T-helper 1 cell treated with Interleukin-12 subunit alpha and Interleukin-12 subunit beta and Interleukin-4 antibody, amounts not matched to agents 30 μg/mL and 1 μg/mL, for 36 hours (primary cell): ENCODE measurements around the gene RBM6.
"Not testable (repeated sequence)": the region's sequence is repeated elsewhere in the genome, so short reads cannot be mapped to it uniquely, and the experiment has no call there.

Experiments
- H3K27ac Mint-ChIP-seq: one replicate; pipeline ENCODE4 v1.8.0; 2021; ENCODE audit warnings: mild to moderate bottlenecking, mixed read lengths
- H3K27me3 Mint-ChIP-seq: one replicate; pipeline ENCODE4 v1.8.0; 2021; ENCODE audit warnings: low read depth, mixed read lengths
- H3K36me3 Mint-ChIP-seq: one replicate; pipeline ENCODE4 v1.8.0; 2021; ENCODE audit warnings: low read depth, mixed read lengths
- H3K4me1 Mint-ChIP-seq: one replicate; pipeline ENCODE4 v1.8.0; 2021; ENCODE audit warnings: low read depth, mixed read lengths
- H3K4me3 Mint-ChIP-seq: one replicate; pipeline ENCODE4 v1.8.0; 2021; ENCODE audit warnings: mild to moderate bottlenecking, moderate library complexity, mixed read lengths
- H3K9me3 Mint-ChIP-seq: one replicate; pipeline ENCODE4 v1.8.0; 2021; ENCODE audit warnings: mixed read lengths

Gene RBM6

DNA sequence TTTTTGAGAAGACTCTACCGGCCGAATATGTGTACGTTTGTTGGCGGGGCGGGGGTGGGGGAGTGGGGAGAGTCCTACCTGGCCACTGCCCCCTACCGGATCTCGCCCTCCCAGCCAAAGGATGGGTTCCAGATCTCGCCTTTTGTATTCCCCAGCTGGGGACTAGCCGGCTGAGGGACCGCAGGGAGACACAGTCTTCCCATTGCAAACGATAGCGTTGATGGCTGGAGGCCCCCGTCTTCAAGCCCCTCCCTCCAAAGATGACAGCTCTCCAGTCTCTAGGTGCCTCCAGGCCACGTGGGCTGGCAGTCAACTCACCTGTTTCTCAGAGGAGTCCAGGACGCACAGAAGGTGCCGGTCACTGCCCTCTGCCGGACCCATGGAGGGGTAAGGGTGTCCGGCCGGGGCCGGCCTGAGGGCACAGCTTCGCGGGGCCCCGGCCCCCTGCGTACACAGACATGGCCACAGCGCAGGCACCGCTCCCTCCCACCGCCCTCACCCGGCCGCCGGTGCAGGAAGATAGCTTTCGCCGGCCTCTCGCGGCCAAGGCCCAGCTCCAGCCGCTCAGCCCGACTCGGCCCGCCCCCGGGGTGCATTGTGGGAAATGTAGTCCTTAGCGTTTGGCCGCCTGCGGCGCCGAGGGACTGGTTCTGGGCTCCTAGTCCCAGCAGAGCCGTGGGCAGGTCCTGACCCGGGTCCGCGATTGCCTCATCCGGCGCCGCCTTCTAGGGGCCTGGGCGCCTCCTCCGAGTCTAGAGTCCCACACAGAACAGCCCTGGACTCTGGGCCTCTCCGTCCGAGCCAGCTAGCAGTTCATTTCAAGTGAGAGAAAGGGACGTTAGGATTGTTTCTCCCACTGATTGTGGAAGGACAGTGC is 10.4 kb upstream of the RBM6 start, which contains the start of gene MON1A:
TSS of gene MON1A (minus strand) at position 521 of the 877 bp plus-strand sequence. CDS start 16,465 bp downstream, outside the sequence.
- H3K4me1 Mint-ChIP-seq: peaks cover 14% of the 10 kb centered on the region
- peak within 1 kb of the TSS; percentile 61 for H3K27ac Mint-ChIP-seq
- H3K9me3 Mint-ChIP-seq: no peaks in the 10 kb centered on the region
- H3K4me3 Mint-ChIP-seq: peak within 1 kb of the TSS; percentile 81
- peaks cover 4% of the 10 kb centered on the region for H3K36me3 Mint-ChIP-seq
- no peaks in the 10 kb centered on the region for H3K27me3 Mint-ChIP-seq

DNA sequence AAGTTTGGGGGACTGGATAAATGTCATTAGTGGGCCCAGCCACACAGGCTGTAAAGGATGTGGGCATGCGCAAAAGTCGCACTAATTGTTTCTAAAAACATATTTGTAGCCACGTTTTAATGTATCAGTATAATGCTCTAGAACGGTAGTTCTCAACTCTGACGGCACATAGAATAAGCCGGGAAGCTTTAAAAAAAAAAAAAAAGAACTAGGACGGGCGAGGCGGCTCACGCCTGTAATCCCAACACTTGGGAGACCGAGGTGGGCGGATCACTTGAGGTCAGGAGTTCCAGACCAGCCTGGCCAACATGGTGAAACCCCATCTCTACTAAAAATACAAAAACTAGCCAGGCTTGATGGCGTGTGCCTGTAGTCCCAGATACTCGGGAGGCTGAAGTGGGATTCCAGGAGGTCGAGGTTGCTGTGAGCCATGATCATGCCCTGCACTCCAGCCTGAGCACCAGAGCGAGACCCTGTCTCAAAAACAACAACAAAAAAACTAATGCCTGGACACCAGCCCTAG is 9.7 kb upstream of the RBM6 start:
- Mint-ChIP-seq H3K36me3 (peaks cover 4% of the 10 kb centered on the region), H3K4me3 (peak overlapping the region; percentile 81), H3K27ac (peak overlapping the region; percentile 59), H3K9me3 (no peaks in the 10 kb centered on the region), H3K27me3 (no peaks in the 10 kb centered on the region), H3K4me1 (peaks cover 14% of the 10 kb centered on the region)

DNA sequence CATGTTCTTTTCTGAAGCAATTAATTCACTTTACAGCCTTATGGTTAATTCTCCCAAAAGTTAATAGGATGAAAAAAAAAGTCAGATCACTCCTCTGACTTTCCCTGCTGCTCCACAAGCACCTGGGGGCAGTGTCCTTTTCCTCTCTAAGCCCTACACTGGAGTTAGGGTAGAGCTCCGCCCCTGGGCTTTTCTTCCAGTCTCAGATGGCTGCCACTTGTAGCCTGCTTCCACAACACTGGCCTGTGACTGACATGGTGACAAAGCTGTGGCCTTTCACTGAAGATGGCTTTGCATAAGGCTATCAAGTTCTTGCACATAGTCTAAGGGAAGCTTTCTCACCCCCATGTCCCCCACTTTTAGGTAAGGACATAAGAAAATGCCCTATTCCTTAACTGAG is 9.0 kb upstream of the RBM6 start:
- H3K4me1 Mint-ChIP-seq: peaks cover 12% of the 10 kb centered on the region
- H3K27me3 Mint-ChIP-seq: no peaks in the 10 kb centered on the region
- no peaks in the 10 kb centered on the region for H3K9me3 Mint-ChIP-seq
- no peak overlapping the region for H3K27ac Mint-ChIP-seq
- peak overlapping the region; percentile 36 for H3K4me3 Mint-ChIP-seq
- peaks cover 1% of the 10 kb centered on the region for H3K36me3 Mint-ChIP-seq

DNA sequence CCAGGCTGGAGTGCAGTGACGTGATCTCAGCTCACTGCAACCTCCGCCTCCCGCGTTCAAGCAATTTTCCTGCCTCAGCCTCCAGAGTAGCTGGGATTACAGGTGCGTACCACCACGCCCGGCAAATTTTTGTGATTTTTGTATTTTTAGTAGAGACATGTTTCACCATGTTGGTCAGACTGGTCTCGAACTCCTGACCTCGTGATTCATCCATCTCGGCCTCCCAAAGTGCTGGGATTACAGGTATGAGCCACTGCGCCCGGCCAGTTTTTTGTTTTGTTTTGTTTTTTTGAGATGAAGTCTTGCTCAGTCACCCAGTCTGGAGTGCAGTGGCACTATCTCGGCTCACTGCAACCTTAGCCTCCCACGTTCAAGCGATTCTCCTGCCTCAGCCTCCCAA is 7.7 kb upstream of the RBM6 start:
- not testable (repeated sequence) for H3K4me3 Mint-ChIP-seq, H3K36me3 Mint-ChIP-seq, H3K27ac Mint-ChIP-seq, H3K27me3 Mint-ChIP-seq, H3K9me3 Mint-ChIP-seq
- H3K4me1 Mint-ChIP-seq: peaks cover 10% of the 10 kb centered on the region

DNA sequence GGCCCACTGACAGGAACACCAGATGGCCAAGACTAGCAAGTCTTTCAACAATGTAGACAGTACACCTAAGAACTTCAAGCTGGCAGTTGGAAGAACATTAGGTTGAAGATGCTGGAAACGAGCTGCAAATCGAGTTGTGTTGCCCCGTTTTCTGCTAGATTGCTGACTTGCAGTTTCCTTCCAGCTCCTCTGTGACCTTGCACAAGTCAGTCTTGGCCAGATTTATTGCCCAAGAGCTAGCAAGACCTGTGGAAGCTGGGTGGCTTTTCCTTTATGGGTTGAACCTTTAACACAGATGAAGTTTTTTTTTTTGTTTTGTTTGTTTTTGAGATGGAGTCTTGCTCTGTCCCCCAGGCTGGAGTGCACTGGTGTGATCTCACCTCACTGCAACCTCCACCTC is 2.9 kb upstream of the RBM6 start:
- Mint-ChIP-seq H3K27me3 (no peaks in the 10 kb centered on the region), H3K27ac (no peak overlapping the region)

DNA sequence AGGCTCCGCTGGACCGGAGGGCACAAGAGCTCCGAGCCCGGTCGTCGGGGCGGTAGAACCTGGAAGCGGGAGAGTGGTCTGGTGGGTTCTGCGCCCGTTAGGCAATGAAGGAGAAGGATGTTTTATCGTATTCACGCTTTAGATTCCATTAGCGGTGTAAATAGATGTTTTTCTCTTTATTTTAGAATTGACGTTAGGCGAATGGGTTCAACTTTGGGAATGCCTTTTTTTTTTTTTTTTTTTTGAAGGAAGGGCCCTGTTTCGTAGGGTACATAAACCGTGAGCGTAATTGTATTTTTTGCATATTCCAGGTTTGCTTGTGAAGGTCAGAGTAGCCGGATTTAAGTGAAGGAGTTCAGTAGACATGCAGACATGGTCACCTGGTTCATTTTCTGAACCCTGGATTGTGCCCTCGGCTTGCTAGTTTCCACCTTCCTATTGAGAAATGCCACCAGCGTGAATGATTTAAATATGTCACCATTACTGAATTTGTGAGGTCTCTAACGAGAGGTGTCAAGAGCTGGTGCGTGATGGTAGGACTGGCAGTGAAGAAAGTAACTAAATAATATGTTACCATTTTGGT is 808 bp downstream of the RBM6 start:
- Mint-ChIP-seq H3K4me1 (peaks cover 14% of the 10 kb centered on the region), H3K27ac (peak overlapping the region; percentile 97), H3K9me3 (no peaks in the 10 kb centered on the region), H3K36me3 (peaks cover 15% of the 10 kb centered on the region), H3K27me3 (no peaks in the 10 kb centered on the region), H3K4me3 (peak overlapping the region; percentile 96)

More for the DNA sequence above, 2.9 kb upstream of the RBM6 start:
- Mint-ChIP-seq H3K4me1 (peaks cover 5% of the 10 kb centered on the region), H3K4me3 (no peak overlapping the region), H3K36me3 (peaks cover 5% of the 10 kb centered on the region), H3K9me3 (no peaks in the 10 kb centered on the region)

DNA sequence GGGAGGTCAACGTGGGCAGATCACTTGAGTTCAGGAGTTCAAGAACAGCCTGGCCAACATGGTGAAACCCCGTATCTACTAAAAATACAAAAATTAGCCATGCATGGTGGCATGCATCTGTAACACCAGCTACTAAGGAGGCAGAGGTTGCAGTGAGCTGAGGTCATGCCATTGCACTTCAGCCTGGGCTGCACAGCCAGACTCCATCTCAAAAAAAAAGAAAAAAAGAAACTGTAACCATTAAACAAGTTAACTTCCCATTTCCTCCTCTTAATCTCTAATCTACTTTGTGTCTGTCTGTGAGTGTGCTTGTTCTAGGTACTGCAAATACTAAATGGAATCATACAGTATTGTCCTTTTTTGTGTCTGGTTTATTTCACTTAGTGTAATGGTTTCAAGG is 2.7 kb downstream of the RBM6 start:
- H3K36me3 Mint-ChIP-seq: peaks cover 15% of the 10 kb centered on the region
- H3K27me3 Mint-ChIP-seq: no peaks in the 10 kb centered on the region
- H3K27ac Mint-ChIP-seq: no peak overlapping the region
- peaks cover 16% of the 10 kb centered on the region for H3K4me1 Mint-ChIP-seq
- H3K4me3 Mint-ChIP-seq: peak overlapping the region; percentile 6
- no peaks in the 10 kb centered on the region for H3K9me3 Mint-ChIP-seq

DNA sequence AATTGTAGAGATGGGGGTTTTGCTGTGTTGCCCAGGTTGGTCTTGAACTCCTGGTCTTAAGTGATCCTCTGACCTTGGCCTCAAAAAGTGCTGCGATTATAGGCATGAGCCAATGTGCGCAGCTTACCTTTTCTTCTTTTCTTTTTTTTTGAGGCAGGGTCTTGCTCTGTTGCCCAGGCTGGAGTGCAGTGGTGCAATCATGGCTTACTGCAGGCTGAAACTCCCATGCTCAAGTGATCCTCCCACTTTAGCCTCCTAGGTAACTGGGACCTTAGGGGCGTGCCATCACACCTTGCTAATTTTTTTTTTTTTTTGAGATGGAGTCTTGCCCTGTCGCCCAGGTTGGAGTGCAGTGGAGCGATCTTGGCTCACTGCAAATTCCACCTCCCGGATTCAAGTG is 13.0 kb downstream of the RBM6 start:
- H3K4me3 Mint-ChIP-seq: no peak overlapping the region
- peaks cover 2% of the 10 kb centered on the region for H3K4me1 Mint-ChIP-seq
- H3K36me3 Mint-ChIP-seq: peaks cover 4% of the 10 kb centered on the region
- no peaks in the 10 kb centered on the region for H3K9me3 Mint-ChIP-seq
- H3K27ac Mint-ChIP-seq: no peak overlapping the region
- H3K27me3 Mint-ChIP-seq: no peaks in the 10 kb centered on the region

DNA sequence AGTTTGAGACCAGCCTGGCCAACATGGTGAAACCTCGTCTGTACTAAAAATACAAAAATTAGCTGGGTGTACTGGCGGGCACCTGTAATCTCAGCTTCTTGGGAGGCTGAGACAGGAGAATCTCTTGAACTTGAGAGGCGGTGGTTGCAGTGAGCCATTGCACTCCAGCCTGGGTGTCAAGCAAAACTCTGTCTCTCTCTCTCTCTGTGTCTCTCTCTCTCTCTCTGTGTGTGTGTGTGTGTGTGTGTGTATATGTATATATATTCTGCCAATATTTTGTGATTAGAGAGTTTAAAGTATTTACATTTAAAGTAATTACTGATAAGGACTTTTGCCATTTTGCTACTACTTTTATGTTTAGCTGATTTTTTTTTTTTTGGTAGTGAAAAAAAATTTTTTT is 15.7 kb downstream of the RBM6 start:
- no peak overlapping the region for H3K4me3 Mint-ChIP-seq

DNA sequence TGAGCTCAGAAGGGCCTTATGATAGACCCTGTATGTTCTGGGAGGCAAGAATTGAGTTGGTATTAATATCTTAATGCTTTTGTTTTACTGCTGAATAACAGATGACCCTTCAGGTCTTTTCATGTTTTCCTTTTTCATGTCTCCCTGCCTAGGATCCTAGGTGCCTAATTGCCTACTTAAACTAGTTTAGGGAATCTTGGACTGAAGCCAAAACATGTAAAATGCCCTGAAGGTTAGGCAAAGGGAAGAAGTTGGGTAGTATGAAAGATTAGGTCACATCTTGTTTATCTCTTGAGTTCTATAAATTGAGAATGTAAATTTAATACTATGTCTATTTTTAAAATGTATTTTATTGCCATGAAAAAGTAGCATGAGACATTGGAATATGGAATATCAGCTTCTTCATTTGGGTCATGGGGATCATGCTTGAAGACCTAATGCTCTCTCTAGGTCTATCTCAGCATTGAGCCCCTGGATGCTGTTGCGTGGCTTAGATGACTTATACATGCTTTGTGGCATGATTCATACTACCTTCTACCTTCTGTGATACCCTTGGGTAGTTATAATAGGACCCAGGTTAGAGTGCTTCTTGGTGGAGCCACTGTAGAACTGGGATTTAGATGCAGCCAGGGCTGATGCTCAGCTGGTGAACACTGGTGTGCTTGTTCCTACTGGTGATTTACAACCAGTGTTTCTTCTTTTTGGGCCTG is 26.4 kb downstream of the RBM6 start:
- peaks cover 5% of the 10 kb centered on the region for H3K4me1 Mint-ChIP-seq
- no peaks in the 10 kb centered on the region for H3K9me3 Mint-ChIP-seq
- no peaks in the 10 kb centered on the region for H3K27me3 Mint-ChIP-seq
- H3K4me3 Mint-ChIP-seq: no peak overlapping the region
- H3K27ac Mint-ChIP-seq: no peak overlapping the region
- H3K36me3 Mint-ChIP-seq: peaks cover 10% of the 10 kb centered on the region

More for the DNA sequence above, 15.7 kb downstream of the RBM6 start:
- peaks cover 4% of the 10 kb centered on the region for H3K4me1 Mint-ChIP-seq
- no peaks in the 10 kb centered on the region for H3K9me3 Mint-ChIP-seq
- no peak overlapping the region for H3K27ac Mint-ChIP-seq
- H3K27me3 Mint-ChIP-seq: no peaks in the 10 kb centered on the region
- H3K36me3 Mint-ChIP-seq: peaks cover 8% of the 10 kb centered on the region

DNA sequence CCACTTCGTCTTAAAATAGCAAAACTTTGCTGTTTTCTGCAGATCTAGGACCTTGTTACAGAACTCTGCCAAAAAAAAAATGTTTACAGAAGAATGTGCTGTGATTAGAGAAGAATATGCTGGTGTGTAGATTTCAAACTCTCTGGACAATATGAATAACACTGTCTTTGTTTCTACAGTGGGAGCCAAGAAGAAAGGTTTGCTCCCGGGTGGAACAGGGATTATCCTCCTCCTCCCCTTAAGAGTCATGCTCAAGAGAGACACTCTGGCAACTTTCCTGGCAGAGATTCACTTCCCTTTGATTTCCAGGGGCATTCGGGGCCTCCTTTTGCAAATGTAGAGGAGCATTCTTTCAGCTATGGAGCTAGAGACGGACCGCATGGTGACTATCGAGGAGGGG is 27.3 kb downstream of the RBM6 start:
- peaks cover 10% of the 10 kb centered on the region for H3K36me3 Mint-ChIP-seq
- peaks cover 5% of the 10 kb centered on the region for H3K4me1 Mint-ChIP-seq
- no peaks in the 10 kb centered on the region for H3K9me3 Mint-ChIP-seq
- H3K27me3 Mint-ChIP-seq: no peaks in the 10 kb centered on the region
- H3K4me3 Mint-ChIP-seq: no peak overlapping the region
- H3K27ac Mint-ChIP-seq: no peak overlapping the region

DNA sequence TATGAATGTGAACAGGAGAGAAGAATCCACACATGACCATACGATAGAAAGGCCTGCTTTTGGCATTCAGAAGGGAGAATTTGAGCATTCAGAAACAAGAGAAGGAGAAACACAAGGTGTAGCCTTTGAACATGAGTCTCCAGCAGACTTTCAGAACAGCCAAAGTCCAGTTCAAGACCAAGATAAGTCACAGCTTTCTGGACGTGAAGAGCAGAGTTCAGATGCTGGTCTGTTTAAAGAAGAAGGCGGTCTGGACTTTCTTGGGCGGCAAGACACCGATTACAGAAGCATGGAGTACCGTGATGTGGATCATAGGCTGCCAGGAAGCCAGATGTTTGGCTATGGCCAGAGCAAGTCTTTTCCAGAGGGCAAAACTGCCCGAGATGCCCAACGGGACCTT is 28.4 kb downstream of the RBM6 start:
- Mint-ChIP-seq H3K36me3 (peaks cover 14% of the 10 kb centered on the region), H3K9me3 (no peaks in the 10 kb centered on the region), H3K4me1 (peaks cover 5% of the 10 kb centered on the region), H3K4me3 (no peak overlapping the region), H3K27ac (no peak overlapping the region), H3K27me3 (no peaks in the 10 kb centered on the region)

DNA sequence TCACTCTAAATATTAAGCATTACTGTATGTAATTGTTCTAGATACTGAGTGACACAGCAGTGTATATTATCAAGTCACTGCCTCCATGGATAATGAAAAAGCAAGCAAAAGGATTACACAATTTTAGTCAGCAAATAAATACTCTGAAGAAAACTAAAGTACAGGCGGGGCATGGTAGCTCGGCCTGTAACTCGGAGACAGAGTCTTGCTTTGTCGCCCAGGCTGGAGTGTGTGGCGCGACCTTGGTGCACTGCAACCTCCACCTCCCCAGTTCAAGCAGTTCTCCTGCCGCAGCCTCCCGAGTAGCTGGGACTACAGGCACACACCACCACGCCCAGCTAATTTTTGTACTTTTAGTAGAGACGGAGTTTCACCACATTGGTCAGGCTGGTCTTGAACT is 32.7 kb downstream of the RBM6 start:
- H3K27me3 Mint-ChIP-seq: no peaks in the 10 kb centered on the region
- H3K27ac Mint-ChIP-seq: no peak overlapping the region
- peaks cover 13% of the 10 kb centered on the region for H3K36me3 Mint-ChIP-seq
- H3K9me3 Mint-ChIP-seq: no peaks in the 10 kb centered on the region
- peaks cover 5% of the 10 kb centered on the region for H3K4me1 Mint-ChIP-seq
- no peak overlapping the region for H3K4me3 Mint-ChIP-seq

DNA sequence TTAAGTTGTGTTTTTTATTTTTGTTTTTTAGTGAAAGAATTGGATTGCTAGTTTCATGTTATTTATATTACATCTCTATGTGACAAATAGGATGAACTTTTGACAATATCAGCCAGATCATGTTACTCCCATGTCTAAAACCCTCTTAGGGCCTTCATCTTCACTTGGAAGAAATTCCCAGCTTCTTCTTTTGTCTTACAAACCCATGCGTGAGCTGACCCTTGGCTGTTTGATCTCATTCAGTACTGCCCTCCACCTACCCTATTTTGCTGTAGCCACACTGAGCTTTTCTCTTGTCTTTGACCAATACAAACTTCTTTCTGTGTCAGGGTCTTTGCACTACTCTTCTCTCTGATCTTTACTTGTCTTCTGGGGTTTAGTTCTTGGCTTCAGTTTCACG is 37.0 kb downstream of the RBM6 start:
- H3K36me3 Mint-ChIP-seq: peaks cover 12% of the 10 kb centered on the region
- H3K27ac Mint-ChIP-seq: no peak overlapping the region
- H3K4me3 Mint-ChIP-seq: no peak overlapping the region
- no peaks in the 10 kb centered on the region for H3K4me1 Mint-ChIP-seq
- H3K27me3 Mint-ChIP-seq: no peaks in the 10 kb centered on the region
- no peaks in the 10 kb centered on the region for H3K9me3 Mint-ChIP-seq
